NOMO-1 treated with DMSO at 0.1 percent for 48 hours (cell line): Measurements from ENCODE around the gene PPM1F.
A peak's percentile ranks its signal among the peaks of the same experiment; 100 is the strongest.
"Not testable (repeated sequence)": the region's sequence is repeated elsewhere in the genome, so short reads cannot be mapped to it uniquely, and the experiment has no call there.

Experiments
- DNase-seq: peaks from one replicate; lab custom pipeline; 2025; ENCODE audit not compliant: unreplicated experiment; lab: John Stamatoyannopoulos, UW

The PPM1F gene

DNA sequence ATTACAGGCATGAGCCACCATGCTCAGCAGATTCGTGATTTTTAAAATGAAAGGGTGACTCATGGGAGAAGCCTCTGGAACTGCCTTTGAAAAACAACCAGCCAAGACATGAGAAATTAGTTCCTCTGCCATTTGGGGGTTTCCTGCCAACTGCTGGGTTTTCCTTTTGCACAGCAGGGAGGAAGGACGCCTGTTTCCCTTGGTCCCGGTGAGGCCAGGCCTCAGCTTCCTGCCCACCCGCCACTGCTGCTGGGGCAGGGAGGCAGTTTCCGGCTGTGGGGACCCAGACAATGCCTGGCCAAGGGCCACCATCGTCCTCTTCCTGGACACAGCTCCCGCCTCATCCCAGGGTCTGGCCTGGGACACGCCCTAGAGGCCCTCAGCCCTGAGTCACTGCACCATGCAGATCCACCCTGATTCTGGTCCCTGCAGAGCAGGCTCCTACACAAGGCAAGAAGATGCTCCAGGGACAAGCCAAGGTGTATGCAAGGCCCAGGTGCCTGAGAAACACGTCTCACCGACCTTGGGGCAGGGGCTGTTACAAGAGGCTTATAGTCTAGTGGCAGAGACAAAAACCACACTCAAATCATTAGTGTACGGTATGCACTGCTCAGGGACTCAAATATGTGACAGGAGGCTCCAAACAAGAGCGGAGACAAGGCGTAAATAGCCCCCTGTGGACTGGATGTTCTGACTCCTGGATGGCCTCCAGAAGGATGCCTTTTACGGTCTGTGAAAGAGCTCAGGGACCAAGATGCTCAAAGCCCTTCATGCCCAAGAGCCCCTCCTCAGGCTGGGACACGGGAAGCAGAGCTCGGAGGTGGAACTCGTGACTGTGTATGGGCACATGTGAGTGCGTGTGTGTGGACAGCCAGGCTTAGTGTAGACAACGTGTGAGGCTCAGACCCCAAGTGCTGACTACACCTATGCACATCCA, 10.0 kb downstream of the PPM1F start:
- peak; percentile 21 for DNase-seq

DNA sequence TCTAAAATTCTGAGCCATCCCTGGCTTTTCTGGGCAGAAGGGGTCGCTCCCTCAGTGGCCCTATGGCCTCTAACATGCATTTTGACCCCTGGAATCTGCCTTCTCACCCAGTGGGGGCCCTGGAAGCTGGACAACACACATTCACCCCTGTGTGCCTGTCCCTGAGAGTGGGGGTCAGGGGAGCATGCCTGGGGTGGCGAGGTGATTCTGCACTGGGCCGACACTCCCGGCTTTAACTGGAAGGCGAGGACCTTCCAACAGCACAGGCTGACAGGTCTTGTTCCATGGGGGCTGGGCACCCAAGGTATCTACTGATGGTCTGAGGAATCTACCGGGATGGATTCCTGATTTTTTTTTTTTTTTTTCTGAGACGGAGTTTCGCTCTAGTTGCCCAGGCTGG, 10.7 kb downstream of the PPM1F start:
- DNase-seq, result no peak

DNA sequence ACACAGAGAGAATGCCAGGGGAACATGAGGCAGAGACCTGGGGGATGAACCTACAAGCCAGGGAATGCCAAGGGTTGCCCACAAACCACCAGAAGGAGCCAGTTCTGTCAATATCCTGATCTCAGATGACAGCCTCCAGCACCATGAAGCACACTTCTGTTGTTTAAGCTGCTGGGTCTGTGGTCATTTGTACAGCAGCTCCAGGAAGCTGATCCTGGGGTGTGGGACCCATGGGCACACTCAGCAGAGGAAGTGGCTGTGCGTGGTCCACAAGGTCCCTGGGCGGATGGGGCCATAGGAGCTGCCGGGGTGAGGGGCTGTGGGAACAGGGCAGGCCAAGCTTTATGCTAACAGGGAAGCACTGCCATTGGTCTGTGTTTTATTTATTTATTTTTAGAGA, 12.1 kb downstream of the PPM1F start:
- no peak for DNase-seq

DNA sequence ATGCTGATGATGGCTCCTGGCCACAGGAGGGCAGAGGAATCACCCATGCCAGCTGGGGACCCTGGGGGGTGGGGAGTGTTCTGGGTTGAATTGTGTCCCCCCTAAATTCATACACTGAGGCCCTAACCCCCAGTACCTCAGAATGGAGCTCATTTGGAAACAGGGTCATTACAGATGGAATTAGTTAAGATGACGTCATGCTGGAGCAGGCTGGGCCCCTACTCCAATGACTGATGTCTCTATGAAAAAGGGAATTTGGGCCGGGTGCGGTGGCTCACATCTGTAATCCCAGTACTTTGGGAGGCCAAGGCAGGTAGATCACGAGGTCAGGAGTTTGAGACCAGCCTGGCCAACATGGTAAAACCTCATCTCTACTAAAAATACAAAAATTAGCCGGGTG, 12.7 kb downstream of the PPM1F start:
- not testable (repeated sequence) for DNase-seq

DNA sequence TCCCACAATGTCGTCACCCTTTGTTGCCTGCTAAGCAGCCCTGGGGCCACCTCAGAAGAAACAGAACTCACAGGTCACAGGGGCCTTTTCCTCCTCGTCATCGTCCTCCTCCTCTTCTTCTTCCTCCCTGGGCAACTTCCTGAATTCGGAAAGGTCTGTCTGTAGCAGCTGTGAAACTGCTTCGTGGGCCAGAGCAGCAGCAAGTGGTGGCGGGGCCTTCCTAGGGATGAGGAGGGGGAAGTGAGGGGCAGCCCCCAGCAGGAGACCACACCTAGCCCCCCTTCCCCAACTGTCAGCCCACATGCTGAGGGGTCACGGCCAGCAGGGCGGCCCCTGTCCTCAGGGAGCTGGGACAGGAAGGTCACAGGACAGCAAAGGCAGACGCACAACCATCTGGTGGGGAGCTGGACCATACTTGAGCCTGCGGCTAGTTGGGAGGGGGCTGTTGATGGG, 13.2 kb downstream of the PPM1F start:
- peak; percentile 61 for DNase-seq

DNA sequence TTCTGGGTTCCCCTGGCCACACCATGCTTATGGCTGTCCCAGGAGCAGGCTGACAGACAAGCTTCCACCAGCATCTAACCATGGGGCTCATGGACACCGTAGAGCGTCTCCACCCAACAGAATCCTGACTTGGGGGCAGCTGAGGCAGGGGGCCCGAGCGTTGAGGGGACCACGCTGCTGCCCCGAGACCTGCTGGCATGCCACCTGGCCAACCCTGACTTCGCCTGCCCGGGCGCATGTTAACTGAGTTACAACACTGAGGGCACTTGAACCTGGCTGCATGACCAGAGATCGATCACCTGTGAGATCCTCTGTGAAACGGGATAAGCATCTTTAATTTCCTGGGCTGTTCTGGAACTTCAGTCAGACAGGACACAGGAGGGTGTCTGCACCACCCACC, 13.7 kb downstream of the PPM1F start:
- DNase-seq, result no peak

DNA sequence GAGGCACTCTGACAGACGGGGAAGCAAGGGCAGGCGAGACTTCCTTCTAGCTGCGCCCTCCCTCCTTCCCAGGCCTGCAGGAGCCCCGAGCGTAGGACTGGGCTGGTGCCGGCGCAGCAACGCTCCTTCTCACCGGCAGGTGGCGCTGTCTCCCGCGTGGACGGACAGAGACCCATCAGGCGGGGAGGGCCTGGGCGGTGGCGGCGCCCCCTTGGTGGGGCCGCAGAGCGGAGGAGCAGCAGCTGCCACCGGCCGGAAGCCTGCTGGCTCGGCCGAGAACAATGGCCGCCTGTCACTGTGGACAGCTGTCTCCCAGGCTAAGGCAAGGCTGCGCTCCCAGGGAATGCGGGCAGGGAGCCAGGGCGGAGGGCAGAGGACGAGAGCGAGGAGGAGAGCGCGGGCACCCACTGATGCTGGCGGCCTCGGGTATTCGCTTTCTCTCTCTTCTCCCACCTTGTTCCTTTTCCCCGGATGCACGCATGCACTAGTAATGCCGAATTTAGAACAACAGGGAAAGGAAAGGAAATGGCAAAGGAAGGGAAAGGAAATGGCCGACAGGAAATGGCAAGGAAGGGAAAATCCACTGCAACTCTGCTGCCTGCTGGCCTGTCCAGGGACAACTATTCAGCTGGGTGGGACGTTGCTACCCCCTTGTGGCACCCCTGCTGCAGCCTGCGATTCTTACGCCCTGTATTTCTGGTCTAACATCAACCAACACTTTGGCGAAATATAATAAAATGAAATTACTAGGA, 14.4 kb downstream of the PPM1F start:
- DNase-seq, result peak; percentile 96

DNA sequence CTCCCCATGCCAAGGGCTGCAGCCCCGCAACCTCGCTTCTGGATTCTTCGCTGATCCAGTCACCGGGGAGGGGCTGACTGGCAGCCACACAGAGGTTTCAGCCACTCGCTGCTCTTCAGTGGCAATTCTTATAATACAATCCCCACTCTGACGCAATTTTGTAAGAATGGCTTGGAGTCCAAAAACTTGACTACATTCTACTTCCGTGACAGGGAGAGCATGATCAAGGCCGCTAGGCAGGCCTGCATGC, 14.9 kb downstream of the PPM1F start:
- no peak for DNase-seq

DNA sequence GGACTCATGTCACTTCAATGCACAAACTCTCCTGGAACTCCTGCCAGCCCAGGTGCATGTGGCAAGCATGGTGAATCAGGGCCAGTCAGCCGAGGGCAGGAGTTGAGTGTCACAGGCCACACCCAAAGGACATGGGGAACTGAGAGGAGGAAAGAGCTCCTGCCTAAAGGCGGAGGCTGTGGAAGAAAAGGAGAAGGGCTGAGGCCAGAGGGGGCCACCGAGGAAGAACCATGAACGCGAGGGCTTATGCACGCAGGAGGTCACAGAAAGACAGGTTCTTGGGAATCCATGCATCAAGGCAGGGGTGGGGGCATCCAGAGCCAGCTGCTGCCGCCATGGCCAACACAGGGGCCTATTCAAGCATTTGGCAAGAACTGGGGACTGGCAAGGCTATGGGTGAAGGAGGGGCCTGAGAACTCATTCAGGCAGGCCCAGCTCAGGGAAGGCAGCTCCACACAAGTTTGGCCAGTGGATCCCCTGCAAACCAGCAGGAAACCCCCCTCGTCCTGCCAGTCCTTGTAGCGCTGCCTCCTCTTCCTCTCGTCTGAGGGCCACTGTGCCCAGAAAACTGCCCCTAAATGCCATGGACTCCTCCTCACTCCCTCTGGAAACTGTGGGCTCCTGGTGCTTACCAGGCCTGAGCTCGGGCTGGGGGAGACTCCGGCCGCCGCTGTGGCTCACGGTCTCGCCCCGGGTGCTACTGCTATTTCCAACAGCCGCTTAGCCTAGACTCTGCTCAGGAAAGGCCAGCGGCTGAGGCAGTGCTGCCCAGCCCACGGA, 15.4 kb downstream of the PPM1F start:
- DNase-seq, result peak; percentile 82

DNA sequence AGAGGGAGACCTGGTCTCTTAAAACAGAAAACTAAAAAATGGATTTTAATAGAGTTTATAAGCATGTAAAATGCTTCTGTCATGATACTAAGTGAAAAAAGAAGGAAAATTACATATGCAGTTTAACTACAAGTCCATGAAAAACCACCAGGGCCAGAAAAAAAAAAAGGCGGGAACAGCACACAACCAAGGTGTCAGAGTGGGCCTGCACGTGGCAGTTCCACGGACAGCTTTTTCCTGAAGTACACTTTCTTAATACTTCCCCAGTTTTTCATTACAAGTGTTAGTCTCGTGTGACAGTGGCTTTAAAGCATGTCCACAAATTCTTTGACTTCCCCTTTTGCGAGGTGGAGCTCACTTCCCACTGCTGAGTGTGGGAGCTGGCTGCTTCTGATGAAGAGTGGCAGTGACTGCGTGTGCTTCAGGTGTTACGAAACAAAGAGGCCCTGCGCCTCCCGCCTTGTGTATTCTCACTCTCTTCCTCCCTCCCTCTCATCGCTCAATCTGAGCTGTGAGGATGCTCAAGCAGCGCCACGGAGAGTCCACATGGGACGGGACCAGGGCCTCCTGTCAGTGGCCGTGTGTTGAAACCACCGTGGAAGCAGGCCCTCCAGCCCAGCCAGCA, 16.4 kb downstream of the PPM1F start:
- DNase-seq, result peak; percentile 91

DNA sequence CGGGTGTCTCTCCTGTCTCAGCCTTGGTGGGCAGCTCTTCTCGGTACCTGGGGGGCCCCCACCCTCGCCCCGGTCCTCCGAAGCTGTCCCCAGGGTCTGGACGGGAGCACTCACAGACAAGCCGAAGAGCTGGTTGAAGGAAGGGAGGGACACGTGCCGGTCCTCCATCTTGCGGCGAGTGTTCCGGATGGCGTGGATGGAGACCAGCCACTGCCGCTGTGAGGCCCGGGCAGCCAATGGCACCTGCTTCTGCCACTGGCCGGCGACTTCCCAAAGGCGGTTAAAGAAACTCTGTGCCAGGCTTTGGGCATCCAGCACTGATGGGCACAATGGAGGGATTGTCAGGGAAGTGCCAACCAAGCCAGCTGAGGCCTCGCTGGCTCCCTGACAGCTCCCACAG, 18.7 kb downstream of the PPM1F start:
- DNase-seq, result no peak

DNA sequence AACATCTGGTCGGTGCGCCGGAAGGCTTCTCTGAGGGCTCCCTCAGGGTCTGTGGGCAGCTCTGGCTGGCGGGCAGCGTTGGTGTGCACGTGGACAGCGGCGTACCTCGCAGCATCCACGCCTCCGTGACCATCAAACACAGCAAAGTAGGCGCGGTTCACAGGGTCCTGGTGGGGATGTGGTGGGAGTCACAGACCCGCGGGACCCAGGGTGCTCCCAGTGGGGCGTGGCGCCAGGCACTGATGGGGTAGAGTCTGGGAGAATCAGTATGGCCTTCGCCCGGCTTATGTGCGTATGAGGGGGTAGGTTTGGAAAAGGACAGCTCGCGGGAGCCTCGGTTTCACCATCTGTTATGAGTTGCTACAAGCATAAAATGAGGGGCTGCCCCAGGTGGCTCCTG, 19.2 kb downstream of the PPM1F start:
- no peak for DNase-seq

DNA sequence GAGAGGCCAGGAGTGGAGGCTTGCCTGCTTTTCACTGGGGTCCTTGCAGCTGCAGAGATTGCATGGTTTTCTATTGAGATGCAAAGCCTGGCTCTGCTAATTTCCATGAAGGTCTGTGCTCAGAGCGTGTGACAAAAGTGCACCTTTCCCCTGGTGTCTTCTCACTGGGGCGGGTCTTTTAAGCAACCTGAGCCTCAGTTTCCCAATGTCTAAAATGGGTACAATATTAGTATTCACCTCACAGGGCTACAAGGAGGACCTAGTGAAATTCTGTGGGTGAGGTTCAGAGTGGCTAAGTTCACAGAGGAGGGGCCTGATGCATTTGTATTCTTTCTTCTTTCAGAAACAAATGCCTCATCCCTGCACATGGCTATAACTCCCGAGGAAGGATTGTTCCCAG, 20.3 kb downstream of the PPM1F start:
- no peak for DNase-seq

DNA sequence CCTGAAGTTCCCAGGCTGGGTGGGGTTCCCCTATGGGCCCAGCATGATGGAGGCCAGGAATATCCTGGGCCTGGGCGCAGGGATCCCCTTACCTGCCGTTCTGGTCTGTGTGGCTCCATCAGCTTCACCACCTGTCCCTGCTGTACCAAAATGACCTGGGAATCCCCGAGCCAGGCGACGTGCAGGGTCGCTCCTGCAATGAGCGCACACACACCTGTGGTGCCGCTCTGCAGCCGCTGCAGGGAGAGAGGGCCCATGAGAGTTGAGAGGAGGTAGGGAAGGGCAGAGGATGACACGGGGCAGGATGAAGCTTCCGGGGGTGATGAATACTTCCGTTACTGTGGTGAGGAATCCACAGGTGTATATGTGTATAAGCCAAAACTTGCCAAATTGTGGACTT, 21.6 kb downstream of the PPM1F start:
- no peak for DNase-seq

DNA sequence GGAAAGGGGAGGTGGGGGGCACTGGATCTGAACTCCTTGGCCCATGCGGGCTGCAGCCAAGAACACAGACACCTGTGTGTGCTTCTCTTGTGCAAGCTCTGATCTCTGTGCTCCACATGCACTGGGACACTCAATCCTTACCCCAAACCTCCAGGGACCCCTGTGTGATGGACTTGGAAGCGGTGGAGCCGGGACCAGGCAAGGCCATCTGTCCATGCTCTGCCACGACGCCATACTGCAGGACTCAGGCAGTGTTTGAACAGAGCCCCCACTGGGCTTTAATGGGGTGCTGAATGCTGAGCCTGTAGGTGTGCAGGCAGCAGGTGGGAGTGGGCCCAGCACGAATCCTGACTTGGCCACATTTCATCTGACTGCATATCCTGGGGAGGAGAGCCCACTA, 23.4 kb downstream of the PPM1F start:
- no peak for DNase-seq

DNA sequence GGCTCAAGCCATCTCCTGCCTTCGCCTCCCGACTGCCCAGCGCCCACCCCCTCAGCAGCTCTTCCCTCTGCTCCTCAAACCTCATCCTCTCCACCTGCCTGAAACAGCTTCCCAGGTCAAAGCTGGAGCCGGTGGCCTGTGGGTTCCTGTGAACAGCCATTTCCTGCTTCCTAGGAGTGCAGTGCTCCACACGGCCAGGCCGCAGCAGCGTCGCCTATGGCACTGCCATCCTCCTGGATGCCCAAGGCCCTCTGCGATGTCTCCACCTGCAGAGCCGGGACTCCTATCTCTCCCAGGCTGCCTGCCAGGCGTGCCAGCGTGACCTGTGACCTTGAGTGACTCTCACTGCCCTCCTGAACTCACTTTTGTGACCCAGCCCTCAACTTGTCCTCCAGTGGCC, 24.6 kb downstream of the PPM1F start:
- no peak for DNase-seq

DNA sequence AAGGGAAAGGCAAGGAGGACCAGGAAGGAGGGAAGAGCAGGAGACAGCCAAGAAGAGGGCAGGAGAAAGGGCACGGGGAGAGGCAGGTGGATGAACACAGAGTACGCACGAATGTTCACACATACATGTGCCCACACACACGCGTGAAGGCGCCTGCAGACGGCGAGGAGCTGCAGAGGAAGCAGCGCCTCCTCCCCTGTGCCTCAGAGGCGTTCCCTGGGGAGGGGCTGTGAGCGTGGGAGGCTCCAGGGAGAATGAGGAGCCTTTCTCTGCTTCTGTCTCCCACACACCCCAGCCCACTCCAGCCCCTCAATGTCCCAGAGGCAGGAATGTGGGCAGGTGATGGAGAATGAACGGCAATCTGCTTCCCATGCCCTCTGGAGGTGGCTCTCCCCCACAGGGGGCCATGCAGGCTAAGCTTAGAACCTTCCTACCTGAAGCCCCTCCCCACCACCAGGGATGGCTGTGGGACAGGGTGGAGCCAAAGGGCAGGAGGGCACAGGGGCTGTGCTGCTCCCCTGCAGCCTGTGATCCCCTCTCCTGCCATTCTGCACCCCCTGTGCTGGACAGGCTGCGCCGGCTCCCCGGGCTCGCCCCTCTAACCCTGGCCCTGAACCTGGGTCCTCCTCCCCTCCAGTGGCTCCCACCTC, 25.3 kb downstream of the PPM1F start:
- no peak for DNase-seq

DNA sequence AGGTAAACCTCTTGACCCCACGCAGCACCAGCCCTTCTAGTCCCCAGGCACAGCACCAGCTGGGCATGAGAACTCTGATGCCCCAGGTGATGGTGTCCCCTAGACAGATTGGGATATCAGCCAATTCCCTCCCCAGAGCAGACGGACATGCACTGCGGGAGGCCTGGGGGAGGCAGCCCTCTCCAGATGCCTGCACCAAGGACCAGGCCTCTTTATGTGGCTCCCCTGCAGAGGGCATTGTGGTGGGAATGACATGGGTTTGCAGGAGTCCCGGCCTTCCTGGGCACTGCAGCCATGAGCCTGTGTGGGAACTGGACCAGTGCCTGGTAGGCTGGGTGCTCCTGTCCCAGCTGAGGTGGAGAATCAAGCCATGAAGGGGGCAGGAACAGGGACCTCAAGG, 25.9 kb downstream of the PPM1F start:
- no peak for DNase-seq

DNA sequence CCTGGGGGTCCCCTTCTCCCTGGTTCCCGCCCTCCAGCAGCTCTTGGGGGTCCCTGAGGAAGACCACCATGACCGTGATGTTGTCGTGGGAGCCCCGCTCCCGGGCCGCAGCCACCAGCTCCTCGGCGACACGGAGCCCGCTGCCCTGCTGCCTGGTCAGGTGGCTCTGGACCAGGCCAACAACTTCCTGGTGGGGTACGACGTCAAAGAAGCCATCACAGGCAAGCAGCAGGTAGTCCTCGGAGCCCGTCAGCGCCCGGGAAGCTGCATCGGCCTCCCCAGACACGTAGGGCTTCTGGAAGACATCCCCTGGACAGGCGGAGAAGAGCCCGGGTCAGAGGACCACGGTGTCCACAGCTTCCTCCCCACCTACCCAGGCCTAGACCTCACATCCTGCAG, 29.5 kb downstream of the PPM1F start:
- no peak for DNase-seq

DNA sequence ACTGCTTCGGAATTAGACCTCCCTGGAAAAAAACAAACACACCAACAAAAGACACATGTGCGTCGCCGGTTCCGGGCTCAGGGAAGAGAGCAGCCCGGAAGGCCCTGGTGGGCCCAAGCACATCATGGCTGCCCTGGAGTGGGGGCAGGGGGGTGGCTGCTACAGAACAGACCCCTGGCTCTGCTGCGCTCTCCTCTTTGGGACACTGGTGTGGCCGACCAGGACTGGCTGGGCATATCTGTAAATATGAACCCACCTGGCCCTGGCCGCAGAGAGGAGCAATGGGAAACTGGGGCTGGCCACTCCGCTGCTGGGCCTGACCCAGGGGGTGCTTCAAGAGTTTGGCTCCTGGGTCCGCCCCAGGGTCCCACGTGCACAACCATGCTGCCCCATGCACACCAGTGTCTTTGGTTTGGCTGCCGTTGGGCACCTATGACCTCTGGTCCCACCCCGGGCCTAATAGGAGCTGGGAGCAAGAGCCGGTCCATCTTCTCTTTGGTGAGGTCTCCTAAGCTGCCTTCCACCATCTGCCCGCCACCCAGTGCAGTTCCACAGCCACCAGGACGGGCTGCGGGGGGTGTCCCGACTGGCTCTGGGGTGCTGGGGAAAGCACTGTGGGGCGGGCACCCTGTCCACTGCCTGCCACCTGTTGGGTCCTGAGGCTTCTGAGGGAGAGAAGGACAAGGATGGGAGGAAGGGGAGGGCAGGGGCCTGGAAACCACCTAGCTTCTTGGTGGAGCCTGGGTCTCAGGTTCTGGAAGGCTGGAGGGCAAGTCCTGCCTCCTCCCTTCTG, 30.1 kb downstream of the PPM1F start:
- DNase-seq, result no peak
